Chondrocyte (in vitro differentiated cells): ENCODE measurements around the gene COA6. TPM values are rescaled to one million over a fixed set of nuclear protein-coding genes. Genes with fewer than 3 reads are reported as not detected.
"Not testable (repeated sequence)": the region's sequence is repeated elsewhere in the genome, so short reads cannot be mapped to it uniquely, and the experiment has no call there.

Source experiments
- DNase-seq: peaks from one replicate; pipeline ENCODE4 v3.0.0; 2021; ENCODE audit warnings: mixed read lengths, low spot score
- H3K27ac Mint-ChIP-seq: one replicate; pipeline ENCODE4 v1.8.0; 2021; ENCODE audit warnings: mild to moderate bottlenecking, moderate library complexity, mixed read lengths; ENCODE audit not compliant: unreplicated experiment
- H3K27me3 Mint-ChIP-seq: 2 replicates; pipeline ENCODE4 v1.8.0; 2021; ENCODE audit warnings: low read depth, mixed read lengths
- H3K36me3 Mint-ChIP-seq: 2 replicates; pipeline ENCODE4 v1.8.0; 2021; ENCODE audit warnings: low read depth, mixed read lengths
- H3K4me1 Mint-ChIP-seq: 2 replicates; pipeline ENCODE4 v1.8.0; 2021; ENCODE audit warnings: low read depth, mild to moderate bottlenecking, mixed read lengths
- H3K4me3 Mint-ChIP-seq: one replicate; pipeline ENCODE4 v1.8.0; 2021; ENCODE audit warnings: mild to moderate bottlenecking, moderate library complexity, mixed read lengths; ENCODE audit not compliant: unreplicated experiment
- H3K9me3 Mint-ChIP-seq: 2 replicates; pipeline ENCODE4 v1.8.0; 2021; ENCODE audit warnings: low read depth, mixed read lengths
- CTCF ChIP-seq: fragments of 200-600 bp; sonication (generic); IDR thresholded peaks from 2 replicates; pipeline ENCODE4 v1.5.0; 2021; ENCODE audit warnings: antibody characterized with exemption, mild to moderate bottlenecking, moderate library complexity
- total RNA-seq: library from RNA; stranded (reverse); gene quantifications from 3 replicates; pipeline ENCODE4 v1.2.1, GENCODE V29; 2021

COA6 gene
- total RNA-seq, 1 donor from 2014 or later: 16.1 TPM

DNA sequence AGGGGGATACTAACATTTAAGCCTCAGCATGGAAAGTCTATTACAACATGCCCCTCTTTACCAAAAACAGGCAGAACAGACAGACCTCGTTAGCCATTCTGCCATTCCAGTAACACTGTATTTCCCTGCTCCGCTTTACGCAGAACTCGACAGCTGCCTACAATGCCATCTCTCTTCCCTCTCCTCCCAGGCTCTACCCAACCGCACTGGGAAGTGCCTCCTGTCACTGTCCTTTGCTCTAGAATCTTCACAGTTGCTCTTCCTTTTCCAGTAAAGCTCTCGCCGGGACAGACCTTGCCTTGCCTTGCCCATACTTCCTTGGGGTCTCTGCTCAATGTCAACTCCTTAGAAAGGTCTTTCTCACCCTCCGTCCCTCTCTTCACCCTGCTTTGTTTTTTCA, 22.8 kb downstream of the COA6 start:
- H3K36me3 Mint-ChIP-seq: peaks cover 8% of the 10 kb centered on the region
- no peaks in the 10 kb centered on the region for H3K27me3 Mint-ChIP-seq

DNA sequence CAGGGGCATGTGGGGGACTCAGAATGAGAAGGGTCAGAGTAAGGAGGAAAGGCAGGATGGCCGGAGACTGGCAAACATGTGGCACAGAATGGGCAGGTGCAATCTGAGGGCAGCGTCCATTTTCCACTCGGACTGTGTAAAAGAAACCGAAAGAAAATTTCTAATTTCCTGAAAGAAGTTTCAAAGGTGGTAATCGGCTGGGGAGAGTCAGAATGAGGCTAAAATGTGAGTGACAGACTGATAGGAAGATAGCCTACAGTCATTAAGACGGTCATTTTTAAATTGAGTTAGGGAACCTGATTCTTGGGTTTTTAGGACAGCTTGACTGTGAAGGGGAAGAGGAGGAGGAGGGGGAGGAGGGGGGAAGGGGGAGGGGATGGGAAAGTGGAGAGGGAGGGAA, 23.6 kb downstream of the COA6 start:
- TF ChIP-seq CTCF: no peak
- Mint-ChIP-seq H3K4me3 (no peak overlapping the region), H3K27ac (no peak overlapping the region), H3K4me1 (no peaks in the 10 kb centered on the region), H3K36me3 (peaks cover 6% of the 10 kb centered on the region), H3K9me3 (no peaks in the 10 kb centered on the region), H3K27me3 (no peaks in the 10 kb centered on the region)
- no peak for DNase-seq

More for the DNA sequence above, 22.8 kb downstream of the COA6 start:
- no peak for DNase-seq
- H3K9me3 Mint-ChIP-seq: no peaks in the 10 kb centered on the region
- no peak for TF ChIP-seq CTCF
- H3K4me3 Mint-ChIP-seq: no peak overlapping the region
- no peaks in the 10 kb centered on the region for H3K4me1 Mint-ChIP-seq
- H3K27ac Mint-ChIP-seq: no peak overlapping the region

DNA sequence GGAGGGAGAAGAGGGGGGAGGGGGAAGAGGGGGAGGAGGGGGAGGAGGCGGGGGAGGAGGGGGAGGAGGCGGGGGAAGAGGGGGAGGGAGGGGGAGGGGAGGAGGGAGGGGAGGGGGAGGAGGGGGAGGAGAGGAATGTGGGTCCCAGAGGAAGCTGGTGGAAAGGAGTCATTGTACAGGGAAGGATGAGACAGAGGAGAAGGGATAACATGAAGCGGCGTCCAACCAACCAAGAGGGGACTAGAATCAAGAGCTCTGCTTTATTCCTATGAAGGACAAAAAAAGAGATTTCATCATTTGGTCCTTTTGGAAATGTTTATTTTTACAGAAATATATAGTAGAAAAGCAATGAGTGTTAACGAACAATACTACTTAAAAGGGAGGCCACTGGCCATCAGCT, 24.5 kb downstream of the COA6 start:
- no peak for DNase-seq
- no peaks in the 10 kb centered on the region for H3K9me3 Mint-ChIP-seq
- no peak for TF ChIP-seq CTCF
- H3K4me1 Mint-ChIP-seq: no peaks in the 10 kb centered on the region
- no peak overlapping the region for H3K4me3 Mint-ChIP-seq
- no peak overlapping the region for H3K27ac Mint-ChIP-seq
- H3K36me3 Mint-ChIP-seq: peaks cover 4% of the 10 kb centered on the region
- H3K27me3 Mint-ChIP-seq: no peaks in the 10 kb centered on the region

GRCh38 chr1:234398849-234399381, 25.7 kb downstream of the COA6 start:
- DNase-seq: no peak
- peaks cover 8% of the 10 kb centered on the region for H3K36me3 Mint-ChIP-seq
- H3K27me3 Mint-ChIP-seq: no peaks in the 10 kb centered on the region
- no peak for TF ChIP-seq CTCF
- no peaks in the 10 kb centered on the region for H3K4me1 Mint-ChIP-seq
- no peak overlapping the region for H3K27ac Mint-ChIP-seq
- H3K4me3 Mint-ChIP-seq: no peak overlapping the region
- no peaks in the 10 kb centered on the region for H3K9me3 Mint-ChIP-seq

DNA sequence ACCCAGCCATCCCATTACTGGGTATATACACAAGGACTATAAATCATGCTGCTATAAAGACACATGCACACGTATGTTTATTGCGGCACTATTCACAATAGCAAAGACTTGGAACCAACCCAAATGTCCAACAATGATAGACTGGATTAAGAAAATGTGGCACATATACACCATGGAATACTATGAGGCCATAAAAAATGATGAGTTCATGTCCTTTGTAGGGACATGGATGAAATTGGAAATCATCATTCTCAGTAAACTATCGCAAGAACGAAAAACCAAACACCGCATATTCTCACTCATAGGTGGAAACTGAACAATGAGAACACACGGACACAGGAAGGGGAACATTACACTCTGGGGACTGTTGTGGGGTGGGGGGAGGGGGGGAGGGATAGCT, 26.3 kb downstream of the COA6 start:
- not testable (repeated sequence) for H3K36me3 Mint-ChIP-seq, H3K27me3 Mint-ChIP-seq, H3K4me1 Mint-ChIP-seq, H3K27ac Mint-ChIP-seq, H3K4me3 Mint-ChIP-seq, DNase-seq, H3K9me3 Mint-ChIP-seq

DNA sequence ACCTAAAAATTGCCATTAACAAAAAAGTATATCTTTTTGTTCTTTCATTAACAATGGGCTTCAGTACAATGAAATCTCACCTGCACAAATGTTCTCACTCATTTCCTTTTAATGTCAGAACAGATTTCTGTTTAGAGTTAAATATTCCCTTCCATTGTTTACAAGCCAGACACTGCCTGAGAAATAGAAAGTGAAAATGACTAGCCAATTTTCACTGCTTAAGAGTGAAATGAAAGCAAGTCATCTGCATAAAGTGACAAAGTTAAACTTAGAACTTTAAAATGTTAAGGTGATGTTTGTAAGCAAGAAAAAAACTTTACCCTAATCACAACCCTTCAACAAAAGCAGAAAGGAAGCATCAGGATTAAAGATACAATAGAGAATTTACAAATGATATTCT, 27.5 kb downstream of the COA6 start:
- no peaks in the 10 kb centered on the region for H3K4me1 Mint-ChIP-seq
- no peak overlapping the region for H3K4me3 Mint-ChIP-seq
- no peak overlapping the region for H3K27ac Mint-ChIP-seq
- DNase-seq: no peak
- H3K9me3 Mint-ChIP-seq: no peaks in the 10 kb centered on the region
- H3K27me3 Mint-ChIP-seq: no peaks in the 10 kb centered on the region
- no peak for TF ChIP-seq CTCF
- H3K36me3 Mint-ChIP-seq: peaks cover 10% of the 10 kb centered on the region
